ENCODE results near the gene JMJD4.

- TF ChIP-seq POLR2A (IDR thresholded peaks at IDR 0.05; ENCODE audit: low read depth, low read length) (no peak), CTCF (IDR thresholded peaks at IDR 0.05; ENCODE audit: extremely low read depth in 1 of 2, insufficient read depth in 1 of 2, low read depth in 1 of 2, low read length in 2 of 2) (no peak), GATA2 (IDR thresholded peaks at IDR 0.05; ENCODE audit: insufficient read depth, insufficient read length, low read depth, low read length) (no peak), POLR2AphosphoS5 (IDR thresholded peaks at IDR 0.05; ENCODE audit: insufficient read depth, low read depth, low read length) (no peak), EZH2 (IDR thresholded peaks at IDR 0.05; ENCODE audit: borderline replicate concordance, low read depth, low read length, severe bottlenecking) (no peak), FOS (IDR thresholded peaks at IDR 0.05; ENCODE audit: borderline replicate concordance, insufficient read depth, low read length) (no peak), JUN (IDR thresholded peaks at IDR 0.05; ENCODE audit: borderline replicate concordance, insufficient read depth, insufficient read length, low read depth) (no peak), MAX (IDR thresholded peaks at IDR 0.05; ENCODE audit: insufficient read depth, insufficient read length) (no peak)
Measured at GRCh38 chr1:227769047-227769935, 34.2 kb upstream of the JMJD4 start.

Measured in endothelial cell of umbilical vein (primary cell).